ENCODE measurements around the gene PDGFA.

- TF ChIP-seq EZH2 (IDR thresholded peaks at IDR 0.05; ENCODE audit: low read depth) (no peak), CTCF (conservative IDR thresholded peaks at IDR 0.05) (no peak)
Observed at GRCh38 chr7:459584-460373, 59.9 kb downstream of the PDGFA start.
